ENCODE data around the gene CACNA2D4. TPM values are rescaled to one million over a fixed set of nuclear protein-coding genes. Genes with fewer than 3 reads are reported as not detected.

CACNA2D4 gene
- total RNA-seq, 1 donor from 2014 or later, result 0.30 TPM

DNA sequence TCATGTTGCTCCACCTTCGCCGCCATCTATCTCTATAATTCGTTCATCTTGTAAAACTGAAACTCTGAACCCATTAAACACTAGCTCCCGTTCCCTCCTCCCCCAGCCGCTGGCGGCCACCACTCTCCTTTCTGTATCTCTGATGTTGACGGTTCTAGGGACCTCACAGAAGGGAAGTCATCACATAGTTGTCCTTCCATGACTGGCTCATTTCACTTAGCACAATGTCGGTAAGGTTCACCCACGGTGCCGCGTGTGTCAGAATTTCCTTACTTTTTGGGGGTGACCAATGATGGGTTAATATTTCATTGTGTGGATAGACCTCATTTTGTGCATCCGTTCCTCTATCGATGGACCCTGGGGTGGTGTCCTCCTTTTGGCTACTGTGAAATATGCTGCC lies 2.0 kb upstream of the CACNA2D4 start:
- TF ChIP-seq, protein P1, sequence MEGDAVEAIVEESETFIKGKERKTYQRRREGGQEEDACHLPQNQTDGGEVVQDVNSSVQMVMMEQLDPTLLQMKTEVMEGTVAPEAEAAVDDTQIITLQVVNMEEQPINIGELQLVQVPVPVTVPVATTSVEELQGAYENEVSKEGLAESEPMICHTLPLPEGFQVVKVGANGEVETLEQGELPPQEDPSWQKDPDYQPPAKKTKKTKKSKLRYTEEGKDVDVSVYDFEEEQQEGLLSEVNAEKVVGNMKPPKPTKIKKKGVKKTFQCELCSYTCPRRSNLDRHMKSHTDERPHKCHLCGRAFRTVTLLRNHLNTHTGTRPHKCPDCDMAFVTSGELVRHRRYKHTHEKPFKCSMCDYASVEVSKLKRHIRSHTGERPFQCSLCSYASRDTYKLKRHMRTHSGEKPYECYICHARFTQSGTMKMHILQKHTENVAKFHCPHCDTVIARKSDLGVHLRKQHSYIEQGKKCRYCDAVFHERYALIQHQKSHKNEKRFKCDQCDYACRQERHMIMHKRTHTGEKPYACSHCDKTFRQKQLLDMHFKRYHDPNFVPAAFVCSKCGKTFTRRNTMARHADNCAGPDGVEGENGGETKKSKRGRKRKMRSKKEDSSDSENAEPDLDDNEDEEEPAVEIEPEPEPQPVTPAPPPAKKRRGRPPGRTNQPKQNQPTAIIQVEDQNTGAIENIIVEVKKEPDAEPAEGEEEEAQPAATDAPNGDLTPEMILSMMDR (IDR thresholded peaks at IDR 0.05), result no peak
- H3K4me3 Mint-ChIP-seq (ENCODE audit: unreplicated experiment), result no peak overlapping the region
- H3K27ac Mint-ChIP-seq (ENCODE audit: unreplicated experiment), result no peak overlapping the region
- no peak for DNase-seq (ENCODE audit: low spot score)
- H3K36me3 Mint-ChIP-seq (ENCODE audit: low read depth), result peaks cover 1% of the 10 kb centered on the region
- peaks cover 10% of the 10 kb centered on the region for H3K4me1 Mint-ChIP-seq (ENCODE audit: low read depth)
- H3K27me3 Mint-ChIP-seq (ENCODE audit: low read depth), result peaks cover 26% of the 10 kb centered on the region
- H3K9me3 Mint-ChIP-seq (ENCODE audit: low read depth), result no peaks in the 10 kb centered on the region

DNA sequence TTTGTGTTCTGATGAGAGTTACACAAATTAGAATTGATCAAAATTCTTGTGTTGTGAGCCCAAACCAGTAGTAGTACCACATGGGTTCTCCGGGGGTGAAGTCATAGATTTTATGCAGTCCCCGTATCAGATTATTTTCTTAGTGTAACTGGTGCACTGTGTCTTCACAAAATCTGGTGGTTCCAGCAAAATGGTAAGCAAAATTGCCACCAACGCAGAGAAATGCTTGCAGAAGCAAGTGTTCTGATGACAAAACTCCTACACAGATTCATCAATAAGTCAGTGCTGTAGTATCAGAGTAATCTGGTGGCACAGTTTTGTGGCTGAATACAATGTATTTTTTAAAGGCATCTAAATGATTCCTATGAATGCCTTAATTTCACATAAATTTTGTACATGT lies 1.3 kb upstream of the CACNA2D4 start:
- H3K4me1 Mint-ChIP-seq (ENCODE audit: low read depth), result peaks cover 5% of the 10 kb centered on the region
- no peak for DNase-seq (ENCODE audit: low spot score)
- no peaks in the 10 kb centered on the region for H3K9me3 Mint-ChIP-seq (ENCODE audit: low read depth)
- peaks cover 1% of the 10 kb centered on the region for H3K36me3 Mint-ChIP-seq (ENCODE audit: low read depth)
- TF ChIP-seq, protein P1 (IDR thresholded peaks at IDR 0.05), result no peak
- H3K27ac Mint-ChIP-seq (ENCODE audit: unreplicated experiment), result no peak overlapping the region
- H3K27me3 Mint-ChIP-seq (ENCODE audit: low read depth), result peaks cover 24% of the 10 kb centered on the region
- no peak overlapping the region for H3K4me3 Mint-ChIP-seq (ENCODE audit: unreplicated experiment)

DNA sequence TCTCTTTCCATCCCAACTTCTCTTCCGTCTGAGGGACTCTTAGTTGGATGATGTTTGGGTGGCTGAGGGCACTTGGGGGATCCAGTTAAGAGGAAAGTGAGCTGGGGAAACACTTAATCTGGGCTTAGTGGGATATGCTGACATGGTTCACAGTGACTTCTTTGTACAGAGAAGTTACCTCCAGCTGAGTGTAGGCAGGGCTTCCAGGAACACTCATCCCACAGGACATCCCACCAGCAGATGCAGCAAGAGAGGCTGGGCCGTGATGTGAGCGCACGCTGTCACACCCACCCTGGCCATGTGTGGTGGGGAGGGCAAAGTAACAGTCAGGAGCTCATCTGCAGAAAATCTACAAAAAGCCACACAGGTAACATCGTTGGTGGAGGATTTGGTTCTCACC lies 832 bp upstream of the CACNA2D4 start:
- Mint-ChIP-seq H3K9me3 (ENCODE audit: low read depth) (no peaks in the 10 kb centered on the region), H3K27ac (ENCODE audit: unreplicated experiment) (no peak overlapping the region), H3K36me3 (ENCODE audit: low read depth) (peaks cover 1% of the 10 kb centered on the region), H3K4me3 (ENCODE audit: unreplicated experiment) (no peak overlapping the region), H3K27me3 (ENCODE audit: low read depth) (peaks cover 24% of the 10 kb centered on the region), H3K4me1 (ENCODE audit: low read depth) (peaks cover under 1% of the 10 kb centered on the region)
- no peak for DNase-seq (ENCODE audit: low spot score)
- TF ChIP-seq, protein P1 (IDR thresholded peaks at IDR 0.05), result no peak

GRCh38 chr12:1918884-1919236 lies 408 bp upstream of the CACNA2D4 start:
- Mint-ChIP-seq H3K27ac (ENCODE audit: unreplicated experiment) (no peak overlapping the region), H3K9me3 (ENCODE audit: low read depth) (no peaks in the 10 kb centered on the region), H3K27me3 (ENCODE audit: low read depth) (peaks cover 24% of the 10 kb centered on the region), H3K36me3 (ENCODE audit: low read depth) (peaks cover 1% of the 10 kb centered on the region), H3K4me1 (ENCODE audit: low read depth) (no peaks in the 10 kb centered on the region), H3K4me3 (ENCODE audit: unreplicated experiment) (no peak overlapping the region)
- no peak for DNase-seq (ENCODE audit: low spot score)
- TF ChIP-seq, protein P1 (IDR thresholded peaks at IDR 0.05), result no peak

- Mint-ChIP-seq H3K4me1 (ENCODE audit: low read depth) (no peaks in the 10 kb centered on the region), H3K27ac (ENCODE audit: unreplicated experiment) (no peak overlapping the region), H3K9me3 (ENCODE audit: low read depth) (no peaks in the 10 kb centered on the region), H3K36me3 (ENCODE audit: low read depth) (no peaks in the 10 kb centered on the region), H3K4me3 (ENCODE audit: unreplicated experiment) (no peak overlapping the region), H3K27me3 (ENCODE audit: low read depth) (peaks cover 14% of the 10 kb centered on the region)
- TF ChIP-seq, protein P1 (IDR thresholded peaks at IDR 0.05), result no peak
- DNase-seq (ENCODE audit: low spot score), result no peak
Measured at GRCh38 chr12:1917172-1918070, 1.0 kb downstream of the CACNA2D4 start.
